C4-2B (cell line): Measurements from ENCODE around the gene PALLD.

ENCODE experiments used
- CTCF ChIP-seq: fragments of 450-650 bp; conservative IDR thresholded peaks from 2 replicates; pipeline ENCODE4 v1.5.1; 2017; ENCODE audit warnings: mild to moderate bottlenecking
- ZFX ChIP-seq: fragments of 450-650 bp; IDR thresholded peaks from 2 replicates; pipeline ENCODE4 v1.6.1; 2017

GRCh38 chr4:168695288-168695687 is 198.4 kb downstream of the PALLD start:
- no peak for TF ChIP-seq CTCF
- TF ChIP-seq ZFX = no peak
